ENCODE measurements around the gene STPG3.

- TF ChIP-seq CTCF (IDR thresholded peaks at IDR 0.05) (no peak), EP300 (IDR thresholded peaks at IDR 0.05) (no peak), POLR2AphosphoS5 (IDR thresholded peaks at IDR 0.05) (no peak), POLR2A (IDR thresholded peaks at IDR 0.05) (no peak)
Observed at GRCh38 chr9:137214620-137215019, 36.5 kb upstream of the STPG3 start.
